Dermis microvascular lymphatic vessel endothelial cell (primary cell): Measurements from ENCODE around the gene GPR146. TPM values are rescaled to one million over a fixed set of nuclear protein-coding genes. Genes with fewer than 3 reads are reported as not detected.
"Not testable (repeated sequence)": the region's sequence is repeated elsewhere in the genome, so short reads cannot be mapped to it uniquely, and the experiment has no call there.

ENCODE experiments used
- DNase-seq, 2 donors: peaks; one replicate each; pipeline versions ENCODE4 v3.0.0 to v3.0.0-alpha.2; 2010; ENCODE audit warnings: low read depth in 2 of 2
- total RNA-seq: library from RNA; depleted of rRNA; stranded (reverse); fragments of >200 nt; gene quantifications from 2 replicates; pipeline ENCODE4 v1.2.1, GENCODE V29; 2014

GPR146 gene, protein sequence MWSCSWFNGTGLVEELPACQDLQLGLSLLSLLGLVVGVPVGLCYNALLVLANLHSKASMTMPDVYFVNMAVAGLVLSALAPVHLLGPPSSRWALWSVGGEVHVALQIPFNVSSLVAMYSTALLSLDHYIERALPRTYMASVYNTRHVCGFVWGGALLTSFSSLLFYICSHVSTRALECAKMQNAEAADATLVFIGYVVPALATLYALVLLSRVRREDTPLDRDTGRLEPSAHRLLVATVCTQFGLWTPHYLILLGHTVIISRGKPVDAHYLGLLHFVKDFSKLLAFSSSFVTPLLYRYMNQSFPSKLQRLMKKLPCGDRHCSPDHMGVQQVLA
- total RNA-seq = 25.5 and 29.2 TPM in 2 replicates

GRCh38 chr7:1044189-1045068 is at the start of gene GPR146:
TSS of gene GPR146 (plus strand) at chr7:1044546. CDS start at chr7:1057516, 12,970 bp downstream.
- DNase-seq = peak; percentile 86 to 96

- no peak for DNase-seq
Observed at GRCh38 chr7:994592-995308, 49.6 kb upstream of the GPR146 start.

GRCh38 chr7:995571-995970 is 48.8 kb upstream of the GPR146 start:
- no peak for DNase-seq

- DNase-seq = no peak
Observed at GRCh38 chr7:996079-996872, 48.1 kb upstream of the GPR146 start.

GRCh38 chr7:997404-998395 is 46.6 kb upstream of the GPR146 start:
- DNase-seq = no peak

GRCh38 chr7:999149-999879 is 45.0 kb upstream of the GPR146 start:
- DNase-seq = no peak

DNA sequence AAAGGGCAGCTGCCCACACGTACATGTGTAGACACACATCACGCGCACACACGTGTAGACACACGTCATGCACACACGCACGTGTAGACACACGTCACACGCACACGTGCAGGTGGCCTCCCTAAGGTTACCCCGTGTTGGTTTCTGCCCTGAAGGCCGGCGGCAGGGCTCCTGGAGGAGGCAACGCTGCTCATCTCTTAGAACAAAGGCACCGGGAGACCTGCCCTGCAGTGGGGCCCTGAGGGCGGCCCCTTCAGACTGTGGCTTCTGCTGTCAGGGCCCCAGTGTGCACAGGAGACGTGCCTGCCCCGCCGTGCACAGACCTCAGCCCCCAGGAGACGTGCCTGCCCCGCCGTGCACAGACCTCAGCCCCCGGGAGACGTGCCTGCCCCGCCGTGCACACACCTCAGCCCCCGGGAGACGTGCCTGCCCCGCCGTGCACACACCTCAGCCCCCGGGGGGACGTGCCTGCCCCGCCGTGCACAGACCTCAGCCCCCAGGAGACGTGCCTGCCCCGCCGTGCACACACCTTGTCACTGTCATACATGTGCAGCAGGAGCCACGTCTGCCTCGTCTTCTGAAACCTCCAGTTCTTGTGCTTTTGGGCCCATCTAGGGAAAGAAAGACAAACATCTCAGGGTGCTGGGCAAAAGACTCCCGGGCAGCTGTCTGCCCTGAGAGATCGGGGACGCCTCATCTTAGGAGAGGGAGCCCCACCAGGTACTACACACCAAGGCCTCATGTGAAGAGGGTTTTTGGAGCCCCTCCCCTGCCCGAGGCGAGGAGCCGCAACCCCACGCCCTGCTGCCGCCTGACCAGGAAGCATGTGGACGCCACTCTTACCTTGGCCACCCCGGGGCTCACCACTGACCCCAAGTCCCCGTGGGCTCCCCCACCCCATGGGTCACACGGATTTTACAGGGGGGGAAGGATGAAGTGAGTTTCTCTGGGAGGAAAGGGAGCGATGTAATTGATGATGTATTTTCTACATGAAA is 44.1 kb upstream of the GPR146 start:
- no peak for DNase-seq

- not testable (repeated sequence) for DNase-seq
Observed at GRCh38 chr7:1001069-1001770, 43.1 kb upstream of the GPR146 start.

DNA sequence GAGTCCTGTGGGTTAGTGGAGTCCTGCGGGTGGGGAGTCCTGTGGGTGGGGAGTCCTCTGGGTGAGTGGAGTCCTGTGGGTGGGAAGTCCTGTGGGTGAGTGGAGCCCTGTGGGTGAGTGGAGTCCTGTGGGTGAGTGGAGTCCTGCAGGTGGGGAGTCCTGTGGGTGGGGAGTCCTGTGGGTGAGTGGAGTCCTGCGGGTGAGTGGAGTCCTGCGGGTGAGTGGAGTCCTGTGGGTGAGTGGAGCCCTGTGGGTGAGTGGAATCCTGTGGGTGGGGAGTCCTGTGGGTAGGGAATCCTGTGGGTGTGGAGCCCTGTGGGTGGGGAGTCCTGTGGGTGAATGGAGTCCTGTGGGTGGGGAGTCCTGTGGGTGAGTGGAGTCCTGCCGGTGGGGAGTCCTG is 42.3 kb upstream of the GPR146 start:
- not testable (repeated sequence) for DNase-seq

- not testable (repeated sequence) for DNase-seq
Observed at GRCh38 chr7:1002445-1002844, 41.9 kb upstream of the GPR146 start.

- no peak for DNase-seq
Observed at GRCh38 chr7:1004018-1004852, 40.1 kb upstream of the GPR146 start.

DNA sequence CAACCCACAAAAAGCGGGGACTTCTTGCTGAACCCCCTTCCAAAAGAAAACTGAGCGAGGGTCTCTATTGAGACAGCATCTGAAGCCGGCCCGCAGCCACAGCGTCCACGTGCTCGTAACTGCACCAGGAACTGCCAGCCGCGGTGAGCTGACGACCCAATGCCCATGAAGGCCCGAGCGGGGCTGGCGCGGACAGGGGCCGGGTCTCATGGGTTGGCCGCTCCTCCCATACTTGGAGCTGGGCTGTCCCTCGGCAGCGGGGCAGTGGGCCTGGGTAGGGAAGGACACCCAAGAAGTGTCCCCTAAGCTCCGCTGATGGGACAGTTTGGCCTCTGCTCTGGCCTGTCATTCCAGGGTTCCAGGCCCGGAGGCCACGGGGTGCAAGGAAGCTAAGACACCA is 39.0 kb upstream of the GPR146 start:
- no peak for DNase-seq

DNA sequence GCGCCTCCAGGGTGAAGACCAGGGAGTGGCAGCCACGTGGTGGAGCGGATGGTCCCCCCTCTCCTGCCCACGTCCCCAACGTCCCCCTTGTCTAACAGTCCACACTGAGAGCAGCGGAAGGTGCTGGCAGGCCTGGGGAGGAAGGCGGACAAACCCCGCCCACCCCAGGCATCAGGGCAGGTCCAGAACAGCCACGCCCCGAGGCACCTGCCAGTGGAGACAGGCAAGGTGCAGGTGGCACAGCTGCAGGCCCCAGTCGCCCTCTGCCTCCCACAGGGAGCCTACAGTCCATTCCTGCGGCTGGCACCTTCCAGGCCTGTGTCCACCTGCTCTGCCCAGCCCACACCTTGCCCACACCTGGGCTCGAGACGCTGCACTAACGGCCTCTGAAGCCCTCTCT is 36.4 kb upstream of the GPR146 start:
- DNase-seq = no peak

GRCh38 chr7:1008733-1009363 is 35.5 kb upstream of the GPR146 start:
- DNase-seq = no peak

DNA sequence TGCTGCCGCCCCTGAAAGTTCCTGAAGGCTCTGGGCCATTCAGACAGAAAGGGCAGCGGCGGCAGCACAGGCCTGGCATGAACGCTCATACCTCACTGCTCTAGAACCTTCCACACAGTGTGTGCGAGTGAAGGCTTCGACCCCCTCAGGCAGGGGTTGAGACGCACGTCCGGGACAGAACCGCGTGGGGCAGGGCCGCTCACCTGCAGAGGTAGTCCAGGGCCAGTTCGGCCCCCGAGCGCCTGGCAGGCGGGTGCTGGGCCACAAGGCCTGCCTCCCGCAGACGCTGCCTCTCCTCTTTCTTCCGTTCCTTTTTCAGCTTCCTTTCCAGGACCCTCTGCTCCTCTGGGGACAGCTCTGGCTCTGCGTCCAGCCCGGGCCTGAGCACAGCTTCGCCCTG is 34.6 kb upstream of the GPR146 start:
- no peak for DNase-seq

- no peak for DNase-seq
Observed at GRCh38 chr7:1010226-1010625, 34.1 kb upstream of the GPR146 start.
